ENCODE data around the gene SIGLEC8.

SIGLEC8 gene

DNA sequence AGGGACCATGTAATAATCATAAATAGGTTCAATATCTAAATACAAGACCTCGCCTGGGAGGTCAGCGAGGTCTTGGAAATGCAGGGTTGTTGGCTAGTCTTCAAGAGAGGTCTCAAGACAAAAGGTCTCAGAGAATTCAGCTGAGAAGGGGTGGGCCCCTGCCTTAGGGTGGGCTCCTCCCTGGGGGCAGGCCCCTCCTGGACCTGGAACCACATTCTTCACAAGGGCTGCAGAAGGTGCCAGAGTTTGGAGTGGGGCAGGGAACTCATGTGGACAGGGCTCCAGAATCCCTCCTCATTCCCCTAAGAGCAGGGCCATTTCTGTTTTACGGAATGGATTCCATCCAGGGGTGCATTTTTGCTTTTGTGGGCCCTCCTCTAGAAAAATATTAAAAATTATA lies 30.2 kb upstream of the SIGLEC8 start:
- no peak overlapping the region for H2AFZ ChIP-seq (ENCODE audit: low read depth)
- H3K4me1 ChIP-seq (ENCODE audit: low read depth, poor library complexity, severe bottlenecking): no peaks in the 10 kb centered on the region
- H3K4me3 ChIP-seq (IDR thresholded peaks at IDR 0.05; ENCODE audit: insufficient read depth, low read depth, low read length): no peak overlapping the region
- TF ChIP-seq, protein P1, sequence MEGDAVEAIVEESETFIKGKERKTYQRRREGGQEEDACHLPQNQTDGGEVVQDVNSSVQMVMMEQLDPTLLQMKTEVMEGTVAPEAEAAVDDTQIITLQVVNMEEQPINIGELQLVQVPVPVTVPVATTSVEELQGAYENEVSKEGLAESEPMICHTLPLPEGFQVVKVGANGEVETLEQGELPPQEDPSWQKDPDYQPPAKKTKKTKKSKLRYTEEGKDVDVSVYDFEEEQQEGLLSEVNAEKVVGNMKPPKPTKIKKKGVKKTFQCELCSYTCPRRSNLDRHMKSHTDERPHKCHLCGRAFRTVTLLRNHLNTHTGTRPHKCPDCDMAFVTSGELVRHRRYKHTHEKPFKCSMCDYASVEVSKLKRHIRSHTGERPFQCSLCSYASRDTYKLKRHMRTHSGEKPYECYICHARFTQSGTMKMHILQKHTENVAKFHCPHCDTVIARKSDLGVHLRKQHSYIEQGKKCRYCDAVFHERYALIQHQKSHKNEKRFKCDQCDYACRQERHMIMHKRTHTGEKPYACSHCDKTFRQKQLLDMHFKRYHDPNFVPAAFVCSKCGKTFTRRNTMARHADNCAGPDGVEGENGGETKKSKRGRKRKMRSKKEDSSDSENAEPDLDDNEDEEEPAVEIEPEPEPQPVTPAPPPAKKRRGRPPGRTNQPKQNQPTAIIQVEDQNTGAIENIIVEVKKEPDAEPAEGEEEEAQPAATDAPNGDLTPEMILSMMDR (conservative IDR thresholded peaks at IDR 0.05; ENCODE audit: low read depth, low read length): no peak
- no peaks in the 10 kb centered on the region for H4K20me1 ChIP-seq (ENCODE audit: insufficient read depth)
- H3K79me2 ChIP-seq (ENCODE audit: insufficient read depth, low read depth): no peaks in the 10 kb centered on the region
- no peak overlapping the region for H3K9ac ChIP-seq
- H3K27me3 ChIP-seq (ENCODE audit: insufficient read depth, low read depth): no peaks in the 10 kb centered on the region
- no peak overlapping the region for H3K27ac ChIP-seq
- H3K4me2 ChIP-seq: no peak overlapping the region
- no peaks in the 10 kb centered on the region for H3K36me3 ChIP-seq (ENCODE audit: insufficient read depth)

DNA sequence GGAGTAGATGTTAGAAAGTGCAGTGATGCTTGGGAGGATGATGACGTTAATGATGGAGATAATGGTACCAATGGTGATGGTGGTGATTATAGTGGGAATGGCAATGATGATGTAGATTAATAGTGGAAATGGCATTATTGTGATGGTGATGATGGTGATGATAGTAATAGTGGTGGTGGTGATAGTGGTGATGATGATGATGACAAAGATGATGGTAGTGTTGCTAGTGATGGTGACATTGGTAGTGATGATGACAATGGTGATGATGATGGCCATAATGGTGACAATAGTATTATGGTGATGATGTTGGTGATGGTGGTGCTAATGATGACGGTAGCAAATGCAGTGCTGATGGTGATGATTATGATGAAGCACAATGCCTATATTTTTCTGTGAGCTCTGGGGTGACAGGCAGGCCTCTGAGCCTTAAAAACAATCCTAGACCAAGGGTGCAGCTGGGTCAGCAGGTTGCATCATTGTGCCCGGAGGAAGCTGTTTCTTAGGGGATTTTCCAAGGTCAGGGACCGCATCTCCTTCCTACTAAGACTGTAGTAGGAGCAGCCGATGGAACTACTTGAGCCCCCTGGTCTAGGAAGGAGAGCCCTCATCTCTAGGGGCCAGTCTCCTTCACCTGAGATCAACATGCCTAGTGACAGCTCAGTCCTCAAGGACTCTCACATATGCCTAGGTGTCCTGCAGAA lies 27.9 kb upstream of the SIGLEC8 start:
- H3K36me3 ChIP-seq (ENCODE audit: insufficient read depth): no peaks in the 10 kb centered on the region
- H3K4me3 ChIP-seq (IDR thresholded peaks at IDR 0.05; ENCODE audit: insufficient read depth, low read depth, low read length): no peak overlapping the region
- no peaks in the 10 kb centered on the region for H3K79me2 ChIP-seq (ENCODE audit: insufficient read depth, low read depth)
- no peaks in the 10 kb centered on the region for H4K20me1 ChIP-seq (ENCODE audit: insufficient read depth)
- no peak overlapping the region for H3K27ac ChIP-seq
- H2AFZ ChIP-seq (ENCODE audit: low read depth): no peak overlapping the region
- H3K4me2 ChIP-seq: no peak overlapping the region
- H3K27me3 ChIP-seq (ENCODE audit: insufficient read depth, low read depth): no peaks in the 10 kb centered on the region
- H3K4me1 ChIP-seq (ENCODE audit: low read depth, poor library complexity, severe bottlenecking): no peaks in the 10 kb centered on the region
- no peak overlapping the region for H3K9ac ChIP-seq
- TF ChIP-seq, protein P1 (conservative IDR thresholded peaks at IDR 0.05; ENCODE audit: low read depth, low read length): no peak

DNA sequence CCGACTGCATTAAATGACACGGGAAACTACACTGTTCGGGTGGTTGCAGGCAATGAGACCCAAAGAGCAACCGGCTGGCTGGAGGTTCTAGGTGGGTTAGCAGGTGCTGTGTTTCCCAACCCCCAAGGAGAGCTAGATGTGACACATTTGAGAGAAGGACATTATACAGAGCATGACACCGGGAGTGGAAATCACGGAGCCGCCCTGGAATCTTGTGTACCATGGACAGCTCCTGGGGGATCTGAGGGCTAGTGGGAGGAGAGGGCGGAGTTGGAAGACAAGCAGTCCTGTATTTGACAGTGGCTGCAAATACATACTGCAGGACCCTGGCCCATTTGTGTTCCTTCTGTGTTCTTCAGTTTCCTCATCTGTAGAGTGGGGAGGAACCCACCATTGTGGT lies 22.3 kb upstream of the SIGLEC8 start:
- Histone ChIP-seq H3K4me1 (ENCODE audit: low read depth, poor library complexity, severe bottlenecking) (no peaks in the 10 kb centered on the region), H3K4me3 (IDR thresholded peaks at IDR 0.05; ENCODE audit: insufficient read depth, low read depth, low read length) (no peak overlapping the region), H2AFZ (ENCODE audit: low read depth) (no peak overlapping the region), H4K20me1 (ENCODE audit: insufficient read depth) (no peaks in the 10 kb centered on the region), H3K36me3 (ENCODE audit: insufficient read depth) (no peaks in the 10 kb centered on the region), H3K79me2 (ENCODE audit: insufficient read depth, low read depth) (no peaks in the 10 kb centered on the region), H3K27ac (no peak overlapping the region), H3K9ac (no peak overlapping the region), H3K27me3 (ENCODE audit: insufficient read depth, low read depth) (no peaks in the 10 kb centered on the region), H3K4me2 (no peak overlapping the region)
- TF ChIP-seq, protein P1 (conservative IDR thresholded peaks at IDR 0.05; ENCODE audit: low read depth, low read length): no peak

DNA sequence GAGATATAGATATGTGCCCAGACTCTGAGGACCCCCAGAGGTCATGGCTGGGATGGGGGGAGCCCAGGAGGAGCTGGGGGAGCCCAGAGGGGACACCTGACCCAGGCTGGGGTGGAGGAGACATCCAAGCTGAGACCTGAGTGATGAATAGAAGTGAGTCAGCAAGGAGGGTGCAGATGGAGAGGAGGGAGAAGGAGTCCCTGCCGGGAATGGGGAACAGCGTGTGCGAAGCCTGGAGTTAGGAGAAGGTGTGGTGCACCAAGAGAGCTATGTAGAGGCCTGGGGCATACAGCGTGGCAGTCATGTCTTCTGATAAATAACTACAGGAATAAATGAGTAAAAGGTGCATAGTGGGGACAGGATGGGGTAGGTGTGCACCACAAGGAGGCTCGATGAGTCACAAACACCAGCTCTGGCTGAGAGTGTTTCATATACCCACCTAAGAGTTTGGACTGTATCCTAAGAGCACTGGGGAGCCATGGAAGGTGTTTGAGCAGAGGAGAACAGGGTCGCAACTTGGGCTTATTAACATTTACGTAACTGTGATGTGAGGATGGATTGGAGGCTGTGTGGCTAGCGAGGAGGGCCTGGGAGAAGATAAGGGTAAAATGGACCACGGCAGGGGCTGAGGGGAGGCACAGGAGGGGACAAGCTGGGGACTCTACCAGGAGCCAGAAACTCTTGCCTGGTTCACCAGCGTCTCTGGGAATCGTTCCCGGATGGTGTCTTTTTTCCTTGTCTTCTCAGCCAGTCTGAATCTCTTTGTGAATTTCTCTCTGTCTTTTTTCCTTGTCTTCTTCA lies 21.5 kb upstream of the SIGLEC8 start:
- TF ChIP-seq, protein P1 (conservative IDR thresholded peaks at IDR 0.05; ENCODE audit: low read depth, low read length): no peak
- Histone ChIP-seq H4K20me1 (ENCODE audit: insufficient read depth) (no peaks in the 10 kb centered on the region), H3K9ac (no peak overlapping the region), H2AFZ (ENCODE audit: low read depth) (no peak overlapping the region), H3K79me2 (ENCODE audit: insufficient read depth, low read depth) (no peaks in the 10 kb centered on the region), H3K4me3 (IDR thresholded peaks at IDR 0.05; ENCODE audit: insufficient read depth, low read depth, low read length) (no peak overlapping the region), H3K36me3 (ENCODE audit: insufficient read depth) (no peaks in the 10 kb centered on the region), H3K27me3 (ENCODE audit: insufficient read depth, low read depth) (no peaks in the 10 kb centered on the region), H3K4me1 (ENCODE audit: low read depth, poor library complexity, severe bottlenecking) (no peaks in the 10 kb centered on the region), H3K27ac (no peak overlapping the region), H3K4me2 (no peak overlapping the region)
